CD8-positive, alpha-beta memory T cell (primary cell): ENCODE data around the gene SLIT3. TPM values are rescaled to one million over a fixed set of nuclear protein-coding genes. Genes with fewer than 3 reads are reported as not detected.

Source experiments
- CTCF ChIA-PET: fragments of 350-600 bp; sonication (Branson Sonifier 250); formaldehyde crosslinking; loops from one replicate; lab custom pipeline; 2021; ENCODE audit warnings: antibody characterized with exemption; lab: Charles Lee
- POLR2A ChIA-PET: fragments of 350-600 bp; sonication (Branson Sonifier 250); formaldehyde crosslinking; loops from one replicate; lab custom pipeline; 2021; ENCODE audit warnings: antibody characterized with exemption; lab: Charles Lee
- DNase-seq, 5 donors: peaks; one replicate each; pipeline versions ENCODE4 v3.0.0 to v3.0.0-alpha.2; 2020 to 2022; ENCODE audit warnings: mixed read lengths in 1 of 5
- H3K27ac ChIP-seq: one replicate; pipeline ENCODE4 v1.7.0; 2013; ENCODE audit warnings: low read depth, mild to moderate bottlenecking, low read length, moderate library complexity
- H3K27me3 ChIP-seq: 2 replicates; pipeline ENCODE4 v1.7.0; 2013; ENCODE audit warnings: low read length, mild to moderate bottlenecking; ENCODE audit not compliant: insufficient read depth, poor library complexity, severe bottlenecking
- H3K36me3 ChIP-seq: 2 replicates; pipeline ENCODE4 v1.7.0; 2013; ENCODE audit warnings: mild to moderate bottlenecking, low read length, moderate library complexity; ENCODE audit not compliant: insufficient read depth
- H3K4me1 ChIP-seq: 2 replicates; pipeline ENCODE4 v1.7.0; 2013; ENCODE audit warnings: mild to moderate bottlenecking, low read length, moderate library complexity; ENCODE audit not compliant: insufficient read depth
- H3K4me3 ChIP-seq: 2 replicates; pipeline ENCODE4 v1.7.0; 2013; ENCODE audit warnings: mild to moderate bottlenecking, low read length
- H3K9me3 ChIP-seq: 2 replicates; pipeline ENCODE4 v1.7.0; 2013; ENCODE audit warnings: mild to moderate bottlenecking, low read length
- H3K27ac Mint-ChIP-seq, 8 donors: one replicate each; pipeline ENCODE4 v1.8.0; 2020 to 2021; ENCODE audit warnings: mixed read lengths in 8 of 8, mild to moderate bottlenecking in 6 of 8, inconsistent platforms in 3 of 8, moderate library complexity in 3 of 8
- H3K27me3 Mint-ChIP-seq, 2 donors: one replicate each; pipeline ENCODE4 v1.8.0; 2020 to 2021; ENCODE audit warnings: mixed read lengths in 2 of 2, mild to moderate bottlenecking in 1 of 2, moderate library complexity in 1 of 2
- H3K36me3 Mint-ChIP-seq, 3 donors: one replicate each; pipeline ENCODE4 v1.8.0; 2020 to 2021; ENCODE audit warnings: mixed read lengths in 3 of 3, inconsistent platforms in 1 of 3, mild to moderate bottlenecking in 1 of 3
- H3K4me1 Mint-ChIP-seq, 3 donors: one replicate each; pipeline ENCODE4 v1.8.0; 2020 to 2021; ENCODE audit warnings: mixed read lengths in 3 of 3, inconsistent platforms in 1 of 3, mild to moderate bottlenecking in 1 of 3
- H3K4me3 Mint-ChIP-seq, 7 donors: one replicate each; pipeline ENCODE4 v1.8.0; 2020 to 2021; ENCODE audit warnings: mixed read lengths in 7 of 7, mild to moderate bottlenecking in 6 of 7, moderate library complexity in 4 of 7, inconsistent platforms in 2 of 7
- H3K9me3 Mint-ChIP-seq, 5 donors: one replicate each; pipeline ENCODE4 v1.8.0; 2020 to 2022; ENCODE audit warnings: mixed read lengths in 5 of 5, mild to moderate bottlenecking in 3 of 5, moderate library complexity in 2 of 5, inconsistent platforms in 1 of 5
- polyA plus RNA-seq: library from polyadenylated mRNA; unstranded; fragments of 300-500 nt; fragmentation: Illumina TruSeq; gene quantifications from one replicate; pipeline ENCODE4 v1.2.3, GENCODE V29; 2021
- total RNA-seq, 2 experiments: library from RNA; stranded (reverse); gene quantifications; one replicate each; pipeline ENCODE4 v1.2.3, GENCODE V29; 2021

Gene SLIT3
- total and polyA plus RNA-seq, 3 experiments from 2014 or later: 0.49 to 0.72 TPM; not detected in 1

- Histone ChIP-seq H3K4me1 (no peaks in the 10 kb centered on the region), H3K27me3 (no peaks in the 10 kb centered on the region), H3K27ac (no peak overlapping the region), H3K9me3 (no peaks in the 10 kb centered on the region), H3K36me3 (no peaks in the 10 kb centered on the region), H3K4me3 (no peak overlapping the region)
- Mint-ChIP-seq H3K4me1 (peaks cover 0 to 4% (median 3%) of the 10 kb centered on the region in 3 donors), H3K36me3 (no peaks in the 10 kb centered on the region), H3K27ac (peak overlapping the region in 1 of 8 donors; percentile 59), H3K9me3 (no peaks in the 10 kb centered on the region), H3K4me3 (no peak overlapping the region), H3K27me3 (peaks cover 16 to 25% of the 10 kb centered on the region in 2 donors)
- no peak for DNase-seq
- POLR2A ChIA-PET: no interaction called here
- CTCF ChIA-PET: no interaction called here
Measured at GRCh38 chr5:168985454-168985853, 315.5 kb downstream of the SLIT3 start.

DNA sequence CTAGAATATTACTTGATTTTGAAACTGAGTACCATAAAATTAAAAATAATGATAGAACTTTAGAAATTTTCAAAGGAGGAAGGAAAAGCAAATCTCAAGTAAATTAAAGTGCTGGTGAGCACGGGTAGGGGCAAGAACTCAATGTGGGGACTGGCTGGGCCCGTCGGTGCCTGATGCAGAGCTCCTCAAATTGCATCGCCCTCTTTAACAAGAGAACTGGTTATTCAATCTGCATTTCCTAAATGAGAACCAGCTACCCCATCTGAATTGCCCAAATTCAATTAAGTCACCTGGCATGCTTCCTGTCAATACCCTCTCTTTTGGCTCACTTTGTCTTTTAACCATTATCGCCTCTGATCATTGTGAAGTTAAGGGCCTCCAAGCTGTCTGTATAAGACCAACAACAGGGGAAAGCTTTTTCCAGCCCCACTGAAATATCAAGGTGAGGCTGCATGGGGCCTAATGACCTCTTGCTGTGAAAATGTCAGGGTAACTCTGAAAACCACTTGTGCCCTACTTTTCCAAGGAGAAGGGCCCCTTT lies 316.7 kb downstream of the SLIT3 start:
- peaks cover 0 to 4% (median 3%) of the 10 kb centered on the region in 3 donors for H3K4me1 Mint-ChIP-seq
- H3K4me1 ChIP-seq: no peaks in the 10 kb centered on the region
- ChIA-PET CTCF (no interaction called here), POLR2A (no interaction called here)
- H3K27ac ChIP-seq: no peak overlapping the region
- H3K9me3 Mint-ChIP-seq: no peaks in the 10 kb centered on the region
- no peak overlapping the region for H3K4me3 Mint-ChIP-seq
- no peaks in the 10 kb centered on the region for H3K27me3 ChIP-seq
- DNase-seq: no peak
- no peaks in the 10 kb centered on the region for H3K9me3 ChIP-seq
- no peaks in the 10 kb centered on the region for H3K36me3 Mint-ChIP-seq
- H3K27ac Mint-ChIP-seq: no peak overlapping the region
- no peaks in the 10 kb centered on the region for H3K36me3 ChIP-seq
- no peak overlapping the region for H3K4me3 ChIP-seq
- H3K27me3 Mint-ChIP-seq: peaks cover 14 to 25% of the 10 kb centered on the region in 2 donors

- Histone ChIP-seq H3K36me3 (no peaks in the 10 kb centered on the region), H3K4me1 (no peaks in the 10 kb centered on the region), H3K9me3 (no peaks in the 10 kb centered on the region), H3K27me3 (no peaks in the 10 kb centered on the region), H3K4me3 (no peak overlapping the region), H3K27ac (no peak overlapping the region)
- ChIA-PET POLR2A (no interaction called here), CTCF (no interaction called here)
- Mint-ChIP-seq H3K4me3 (no peak overlapping the region), H3K9me3 (no peaks in the 10 kb centered on the region), H3K4me1 (no peaks in the 10 kb centered on the region), H3K27me3 (peaks cover 12 to 22% of the 10 kb centered on the region in 2 donors), H3K36me3 (no peaks in the 10 kb centered on the region), H3K27ac (no peak overlapping the region)
- DNase-seq: no peak
Measured at GRCh38 chr5:168979135-168979534, 321.8 kb downstream of the SLIT3 start.

- Mint-ChIP-seq H3K4me1 (no peaks in the 10 kb centered on the region), H3K4me3 (no peak overlapping the region), H3K27me3 (peaks cover 12 to 27% of the 10 kb centered on the region in 2 donors), H3K9me3 (no peaks in the 10 kb centered on the region), H3K27ac (no peak overlapping the region), H3K36me3 (no peaks in the 10 kb centered on the region)
- Histone ChIP-seq H3K27me3 (no peaks in the 10 kb centered on the region), H3K27ac (no peak overlapping the region), H3K36me3 (no peaks in the 10 kb centered on the region), H3K9me3 (no peaks in the 10 kb centered on the region), H3K4me3 (no peak overlapping the region), H3K4me1 (no peaks in the 10 kb centered on the region)
- no peak for DNase-seq
- ChIA-PET POLR2A (no interaction called here), CTCF (no interaction called here)
Measured at GRCh38 chr5:168978500-168978899, 322.4 kb downstream of the SLIT3 start.

DNA sequence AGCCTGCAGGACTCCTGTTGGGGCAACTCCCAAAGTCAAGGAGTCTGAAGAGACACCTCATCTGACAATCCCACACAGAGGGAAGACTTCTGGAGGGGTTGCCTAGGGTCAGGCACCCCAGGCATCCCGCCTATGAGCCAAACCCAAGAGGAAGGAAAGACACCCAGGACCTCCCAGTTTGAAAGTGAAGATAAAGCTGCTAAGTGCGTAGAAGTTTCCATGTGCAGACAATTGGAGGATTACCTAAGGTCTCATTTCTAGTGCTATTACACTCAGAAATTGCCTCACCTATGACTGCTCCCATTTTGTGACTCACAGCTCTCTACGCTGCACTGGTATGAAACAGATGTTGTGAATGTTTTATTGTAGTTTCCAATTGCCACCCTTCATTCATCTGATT lies 322.9 kb downstream of the SLIT3 start:
- H3K4me1 ChIP-seq: no peaks in the 10 kb centered on the region
- ChIA-PET CTCF (no interaction called here), POLR2A (no interaction called here)
- H3K27ac ChIP-seq: no peak overlapping the region
- Mint-ChIP-seq H3K36me3 (no peaks in the 10 kb centered on the region), H3K4me1 (no peaks in the 10 kb centered on the region), H3K27ac (no peak overlapping the region), H3K27me3 (peaks cover 12 to 28% of the 10 kb centered on the region in 2 donors), H3K4me3 (no peak overlapping the region), H3K9me3 (no peaks in the 10 kb centered on the region)
- no peak for DNase-seq
- no peaks in the 10 kb centered on the region for H3K36me3 ChIP-seq
- H3K9me3 ChIP-seq: no peaks in the 10 kb centered on the region
- no peaks in the 10 kb centered on the region for H3K27me3 ChIP-seq
- H3K4me3 ChIP-seq: no peak overlapping the region

DNA sequence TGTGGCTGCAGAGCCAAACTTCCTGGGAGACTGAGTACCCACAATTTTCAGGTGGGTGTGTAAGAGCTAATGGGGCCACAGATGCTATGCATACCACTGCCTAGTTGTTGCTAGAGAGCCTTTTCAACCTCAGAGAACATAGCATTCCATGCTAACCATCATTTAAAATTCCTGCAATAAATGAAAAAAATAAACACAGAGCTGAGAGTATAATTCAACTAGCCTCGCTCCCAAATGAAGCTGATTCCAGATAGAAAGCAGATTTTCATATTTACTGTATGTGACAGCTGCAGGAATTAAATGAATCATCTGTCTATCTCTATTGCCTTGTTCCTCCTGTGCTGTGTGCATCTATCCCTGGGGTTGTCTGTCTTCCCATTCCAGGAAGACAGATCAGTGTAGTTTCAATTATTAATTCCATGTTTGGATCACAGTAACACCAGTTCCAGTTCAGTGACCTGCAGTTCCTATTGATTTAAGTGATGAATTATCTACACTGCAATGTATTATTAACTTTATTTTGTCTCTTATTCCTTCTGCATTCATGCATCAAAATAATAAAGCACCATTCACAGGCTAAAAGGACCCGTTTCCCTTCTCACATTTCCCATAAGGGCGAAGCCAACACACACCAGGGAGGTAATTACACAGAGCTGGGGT lies 324.5 kb downstream of the SLIT3 start:
- no peak for DNase-seq
- POLR2A ChIA-PET: no interaction called here
- H3K4me1 Mint-ChIP-seq: no peaks in the 10 kb centered on the region
- H3K36me3 Mint-ChIP-seq: no peaks in the 10 kb centered on the region
- Histone ChIP-seq H3K9me3 (no peaks in the 10 kb centered on the region), H3K27ac (no peak overlapping the region), H3K4me1 (no peaks in the 10 kb centered on the region), H3K27me3 (no peaks in the 10 kb centered on the region), H3K36me3 (no peaks in the 10 kb centered on the region), H3K4me3 (no peak overlapping the region)
- H3K27ac Mint-ChIP-seq: no peak overlapping the region
- H3K27me3 Mint-ChIP-seq: peaks cover 8 to 33% of the 10 kb centered on the region in 2 donors
- CTCF ChIA-PET: interaction anchor here (1.0 kb wide), 1 partner anchor 11 kb away, joined by 3 read pairs; no protein-coding TSS in a partner anchor
- H3K4me3 Mint-ChIP-seq: no peak overlapping the region
- no peaks in the 10 kb centered on the region for H3K9me3 Mint-ChIP-seq

DNA sequence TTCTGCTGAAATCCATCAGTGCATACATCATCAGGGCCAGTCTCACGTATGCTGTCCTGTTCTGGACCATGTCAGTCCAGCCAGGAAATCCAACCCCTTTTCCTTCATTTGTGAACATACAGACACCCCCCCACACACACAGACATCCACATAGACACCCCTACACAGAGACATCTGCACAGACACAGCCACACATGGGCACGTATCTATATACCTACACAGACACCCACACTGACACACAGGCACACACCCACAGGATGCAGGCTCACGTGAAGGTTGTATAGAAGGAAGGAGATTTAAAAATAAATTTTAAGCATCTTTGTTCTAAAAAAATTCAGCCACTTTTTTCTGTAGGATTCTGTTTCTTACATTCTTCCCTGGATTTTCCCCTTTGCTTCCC lies 325.6 kb downstream of the SLIT3 start:
- no peak overlapping the region for H3K27ac ChIP-seq
- DNase-seq: no peak
- H3K36me3 ChIP-seq: no peaks in the 10 kb centered on the region
- H3K9me3 ChIP-seq: no peaks in the 10 kb centered on the region
- Mint-ChIP-seq H3K36me3 (no peaks in the 10 kb centered on the region), H3K27ac (no peak overlapping the region), H3K9me3 (no peaks in the 10 kb centered on the region), H3K27me3 (peaks cover 8 to 40% of the 10 kb centered on the region in 2 donors), H3K4me3 (no peak overlapping the region), H3K4me1 (no peaks in the 10 kb centered on the region)
- ChIA-PET POLR2A (no interaction called here), CTCF (no interaction called here)
- no peaks in the 10 kb centered on the region for H3K27me3 ChIP-seq
- no peak overlapping the region for H3K4me3 ChIP-seq
- no peaks in the 10 kb centered on the region for H3K4me1 ChIP-seq

GRCh38 chr5:168974082-168974481 lies 326.9 kb downstream of the SLIT3 start:
- H3K4me1 ChIP-seq: no peaks in the 10 kb centered on the region
- no peak overlapping the region for H3K4me3 ChIP-seq
- Mint-ChIP-seq H3K9me3 (no peaks in the 10 kb centered on the region), H3K36me3 (no peaks in the 10 kb centered on the region), H3K27me3 (peaks cover 10 to 40% of the 10 kb centered on the region in 2 donors), H3K4me3 (no peak overlapping the region), H3K4me1 (no peaks in the 10 kb centered on the region), H3K27ac (no peak overlapping the region)
- no peak overlapping the region for H3K27ac ChIP-seq
- no peaks in the 10 kb centered on the region for H3K27me3 ChIP-seq
- H3K36me3 ChIP-seq: no peaks in the 10 kb centered on the region
- ChIA-PET POLR2A (no interaction called here), CTCF (no interaction called here)
- DNase-seq: no peak
- no peaks in the 10 kb centered on the region for H3K9me3 ChIP-seq
